T-helper 1 cell (primary cell): ENCODE measurements around the gene ATP5PB.

Experiments
- DNase-seq, 5 donors: peaks; one replicate each; pipeline ENCODE4 v3.0.0-alpha.2; 2012 to 2020

ATP5PB gene

GRCh38 chr1:111446967-111447892 is 2.0 kb upstream of the ATP5PB start:
- peak in 1 of 5 donors; percentile 15 for DNase-seq

- peak in 2 of 5 donors; percentile 6 to 14 for DNase-seq
Observed at GRCh38 chr1:111448482-111448917, 764 bp upstream of the ATP5PB start.

GRCh38 chr1:111449703-111450017 is 396 bp downstream of the ATP5PB start:
- DNase-seq: no peak

GRCh38 chr1:111450185-111450584 is 921 bp downstream of the ATP5PB start:
- DNase-seq: no peak

GRCh38 chr1:111452581-111452980 is 3.3 kb downstream of the ATP5PB start:
- no peak for DNase-seq

- no peak for DNase-seq
Observed at GRCh38 chr1:111453706-111454105, 4.4 kb downstream of the ATP5PB start.

GRCh38 chr1:111454859-111455641 is 5.8 kb downstream of the ATP5PB start:
- DNase-seq: peak in 1 of 5 donors; percentile 76

- DNase-seq: no peak
Observed at GRCh38 chr1:111455642-111456031, 6.4 kb downstream of the ATP5PB start.

- DNase-seq: no peak
Observed at GRCh38 chr1:111461765-111462164, 12.5 kb downstream of the ATP5PB start.

GRCh38 chr1:111462370-111463028 is 13.2 kb downstream of the ATP5PB start:
- no peak for DNase-seq

GRCh38 chr1:111463029-111463683 is 13.9 kb downstream of the ATP5PB start:
- DNase-seq: no peak

- DNase-seq: no peak
Observed at GRCh38 chr1:111465754-111466153, 16.5 kb downstream of the ATP5PB start.

- no peak for DNase-seq
Observed at GRCh38 chr1:111466480-111466879, 17.2 kb downstream of the ATP5PB start.

- DNase-seq: no peak
Observed at GRCh38 chr1:111467865-111468716, 18.8 kb downstream of the ATP5PB start.

GRCh38 chr1:111468717-111469100 is 19.4 kb downstream of the ATP5PB start:
- DNase-seq: no peak

GRCh38 chr1:111469539-111469938 is 20.3 kb downstream of the ATP5PB start:
- no peak for DNase-seq

GRCh38 chr1:111470596-111470995 is 21.3 kb downstream of the ATP5PB start:
- DNase-seq: no peak

- peak; percentile 34 to 91 (median 58) for DNase-seq
Observed at GRCh38 chr1:111471012-111471411, 21.7 kb downstream of the ATP5PB start.

- DNase-seq: no peak
Observed at GRCh38 chr1:111471538-111471937, 22.3 kb downstream of the ATP5PB start.

- DNase-seq: no peak
Observed at GRCh38 chr1:111474106-111474505, 24.8 kb downstream of the ATP5PB start.

- no peak for DNase-seq
Observed at GRCh38 chr1:111474521-111474920, 25.3 kb downstream of the ATP5PB start.

- peak in 1 of 5 donors; percentile 74 for DNase-seq
Observed at GRCh38 chr1:111475701-111476100, 26.4 kb downstream of the ATP5PB start.
